NT2/D1 (cell line): ENCODE results near the gene TEP1.

Experiments used
- SUZ12 ChIP-seq: IDR thresholded peaks from 2 replicates; pipeline ENCODE4 v1.6.1; 2011; ENCODE audit not compliant: insufficient read length, insufficient read depth; ENCODE audit errors: extremely low read depth
- YY1 ChIP-seq: IDR thresholded peaks from 2 replicates; pipeline ENCODE4 v1.6.1; 2011; ENCODE audit not compliant: insufficient read length, insufficient read depth
- ZNF274 ChIP-seq: IDR thresholded peaks from 2 replicates; pipeline ENCODE4 v1.6.1; 2011; ENCODE audit warnings: mild to moderate bottlenecking, low read depth, low read length

GRCh38 chr14:20346713-20347112, 66.6 kb downstream of the TEP1 start:
- TF ChIP-seq YY1 (no peak), ZNF274 (no peak), SUZ12 (no peak)
